WTC11 (cell line): Measurements from ENCODE around the gene MALAT1. TPM values are rescaled to one million over a fixed set of nuclear protein-coding genes. Genes with fewer than 3 reads are reported as not detected.

ENCODE experiments used
- ATAC-seq: fragments of 200-7000 bp; cut with Tn5 transposase; 2 replicates; pipeline ENCODE4 v1.10.0; 2021; ENCODE audit warnings: mild to moderate bottlenecking, moderate library complexity
- CTCF ChIA-PET: fragments of 300-600 bp; sonication (Branson Sonifier 250); formaldehyde crosslinking; loops from one replicate; lab custom pipeline; 2021; ENCODE audit warnings: antibody characterized with exemption; lab: Charles Lee
- POLR2A ChIA-PET: fragments of 350-600 bp; sonication (Branson Sonifier 250); formaldehyde crosslinking; loops from one replicate; lab custom pipeline; 2021; ENCODE audit warnings: antibody characterized with exemption; lab: Charles Lee
- DNase-seq: peaks from one replicate; pipeline ENCODE4 v3.0.0; 2021; ENCODE audit warnings: low spot score
- H3K27ac Mint-ChIP-seq: 2 replicates; pipeline ENCODE4 v1.8.0; 2021; ENCODE audit warnings: mixed read lengths
- H3K27me3 Mint-ChIP-seq: 2 replicates; pipeline ENCODE4 v1.8.0; 2021; ENCODE audit warnings: low read depth, mild to moderate bottlenecking, moderate library complexity, mixed read lengths
- H3K36me3 Mint-ChIP-seq: 2 replicates; pipeline ENCODE4 v1.8.0; 2021; ENCODE audit warnings: mixed read lengths
- H3K4me1 Mint-ChIP-seq: 2 replicates; pipeline ENCODE4 v1.8.0; 2022; ENCODE audit warnings: mixed read lengths
- H3K4me3 Mint-ChIP-seq: 2 replicates; pipeline ENCODE4 v1.8.0; 2021; ENCODE audit warnings: mild to moderate bottlenecking, moderate library complexity, mixed read lengths
- H3K9me3 Mint-ChIP-seq: 2 replicates; pipeline ENCODE4 v1.8.0; 2021; ENCODE audit warnings: mixed read lengths
- ARID4B ChIP-seq: sonication (generic); formaldehyde crosslinking; IDR thresholded peaks from 2 replicates; pipeline ENCODE4 v1.8.0; 2023; ENCODE audit warnings: missing genetic modification reagents, mild to moderate bottlenecking, borderline replicate concordance
- ESRRA ChIP-seq: sonication (generic); formaldehyde crosslinking; IDR thresholded peaks from 2 replicates; pipeline ENCODE4 v1.8.1; 2022; ENCODE audit warnings: mild to moderate bottlenecking, missing genetic modification reagents, borderline replicate concordance
- GRHL2 ChIP-seq: fragments of 250-450 bp; sonication (Bioruptor Pico); IDR thresholded peaks from 2 replicates; pipeline ENCODE4 v1.8.0; 2022; ENCODE audit warnings: mild to moderate bottlenecking, moderate library complexity; ENCODE audit not compliant: insufficient replicate concordance, severe bottlenecking
- IRF1 ChIP-seq: sonication (generic); formaldehyde crosslinking; IDR thresholded peaks from 2 replicates; pipeline ENCODE4 v1.8.0; 2023; ENCODE audit warnings: missing genetic modification reagents
- IRF2 ChIP-seq: sonication (generic); formaldehyde crosslinking; IDR thresholded peaks from 2 replicates; pipeline ENCODE4 v1.8.0; 2022; ENCODE audit warnings: low read depth, missing genetic modification reagents, borderline replicate concordance
- JUN ChIP-seq: sonication (generic); formaldehyde crosslinking; IDR thresholded peaks from 2 replicates; pipeline ENCODE4 v1.8.0; 2023; ENCODE audit warnings: mild to moderate bottlenecking, missing genetic modification reagents
- MYBL2 ChIP-seq: sonication (generic); formaldehyde crosslinking; IDR thresholded peaks from 2 replicates; pipeline ENCODE4 v1.8.1; 2023; ENCODE audit warnings: mild to moderate bottlenecking, moderate library complexity, missing genetic modification reagents
- NFE2L1 ChIP-seq: sonication (generic); formaldehyde crosslinking; IDR thresholded peaks from 2 replicates; pipeline ENCODE4 v1.8.1; 2023; ENCODE audit warnings: missing genetic modification reagents
- NR2C2 ChIP-seq: sonication (generic); formaldehyde crosslinking; IDR thresholded peaks from 2 replicates; pipeline ENCODE4 v1.8.0; 2022; ENCODE audit warnings: mild to moderate bottlenecking, missing genetic modification reagents
- OVOL2 ChIP-seq: fragments of 250-450 bp; sonication (Bioruptor Pico); IDR thresholded peaks from 2 replicates; pipeline ENCODE4 v1.9.0; 2021; ENCODE audit warnings: mild to moderate bottlenecking, borderline replicate concordance
- SP1 ChIP-seq: sonication (generic); formaldehyde crosslinking; conservative IDR thresholded peaks from 2 replicates; pipeline ENCODE4 v1.8.1; 2022; ENCODE audit warnings: missing genetic modification reagents
- TCF7 ChIP-seq: sonication (generic); formaldehyde crosslinking; IDR thresholded peaks from 2 replicates; pipeline ENCODE4 v1.8.0; 2022; ENCODE audit warnings: mild to moderate bottlenecking, low read depth, missing genetic modification reagents, moderate library complexity
- TEAD1 ChIP-seq: sonication (generic); formaldehyde crosslinking; IDR thresholded peaks from 2 replicates; pipeline ENCODE4 v1.8.0; 2022; ENCODE audit warnings: mild to moderate bottlenecking, missing genetic modification reagents
- TEAD4 ChIP-seq: sonication (generic); formaldehyde crosslinking; IDR thresholded peaks from 2 replicates; pipeline ENCODE4 v1.8.0; 2022; ENCODE audit warnings: mild to moderate bottlenecking, missing genetic modification reagents
- ZNF281 ChIP-seq: sonication (generic); formaldehyde crosslinking; IDR thresholded peaks from 2 replicates; pipeline ENCODE4 v1.8.0; 2023; ENCODE audit warnings: mild to moderate bottlenecking, missing genetic modification reagents
- ZNF317 ChIP-seq: sonication (generic); formaldehyde crosslinking; IDR thresholded peaks from 2 replicates; pipeline ENCODE4 v1.8.1; 2023; ENCODE audit warnings: low read depth, mild to moderate bottlenecking, moderate library complexity, missing genetic modification reagents, borderline replicate concordance
- ZNF671 ChIP-seq: fragments of 250-450 bp; sonication (Bioruptor Pico); IDR thresholded peaks from 2 replicates; pipeline ENCODE4 v1.8.0; 2021; ENCODE audit warnings: mild to moderate bottlenecking
- total RNA-seq: library from RNA; stranded (reverse); gene quantifications from 3 replicates; pipeline ENCODE4 v1.2.3, GENCODE V29; 2021
- TF ChIP-seq, protein P1 (sequence below): fragments of 250-450 bp; sonication (Bioruptor Pico); IDR thresholded peaks from 2 replicates; pipeline ENCODE4 v1.9.0; 2021; ENCODE audit warnings: moderate library complexity, mild to moderate bottlenecking, inconsistent platforms, borderline replicate concordance
- TF ChIP-seq, protein P2 (sequence below): sonication (generic); formaldehyde crosslinking; IDR thresholded peaks from 2 replicates; pipeline ENCODE4 v1.8.0; 2022; ENCODE audit warnings: mild to moderate bottlenecking, missing genetic modification reagents
- TF ChIP-seq, protein P3 (sequence below): sonication (generic); formaldehyde crosslinking; IDR thresholded peaks from 2 replicates; pipeline ENCODE4 v1.8.1; 2022; ENCODE audit warnings: mild to moderate bottlenecking, missing genetic modification reagents, moderate library complexity, borderline replicate concordance

The MALAT1 gene
- total RNA-seq, 1 experiment from 2014 or later = 1,830 TPM

- ATAC-seq = no peak
Measured at GRCh38 chr11:65476632-65477148, 22.2 kb upstream of the MALAT1 start.

GRCh38 chr11:65477149-65477965, 21.5 kb upstream of the MALAT1 start:
- no peaks in the 10 kb centered on the region for H3K36me3 Mint-ChIP-seq
- peaks cover 34% of the 10 kb centered on the region for H3K4me1 Mint-ChIP-seq
- ChIA-PET POLR2A (interaction anchor here (1.2 to 5.6 kb wide), 7 partner anchors 9 to 64 kb away, joined by 3 to 248 read pairs (median 37); partner anchors contain the start of genes MALAT1 and NEAT1), CTCF (interaction anchor here (0.8 to 6.5 kb wide), 19 partner anchors 8 to 162 kb away, joined by 3 to 129 read pairs (median 4); partner anchors contain the start of genes CDC42EP2 and FAM89B)
- H3K4me3 Mint-ChIP-seq = peak overlapping the region; percentile 79
- no peaks in the 10 kb centered on the region for H3K9me3 Mint-ChIP-seq
- DNase-seq (peak; percentile 87), ATAC-seq (peak; percentile 80)
- no peaks in the 10 kb centered on the region; the same call in 1 of the 2 replicates for H3K27me3 Mint-ChIP-seq
- H3K27ac Mint-ChIP-seq = peak overlapping the region; percentile 99
- TF ChIP-seq MYBL2 (CRISPR knock-in tag) (no peak), ZNF281 (no peak), ESRRA (CRISPR knock-in tag) (no peak), GRHL2 (CRISPR knock-in tag) (no peak), OVOL2 (CRISPR knock-in tag) (no peak), ZNF317 (CRISPR knock-in tag) (no peak)
- TF ChIP-seq, protein P1, sequence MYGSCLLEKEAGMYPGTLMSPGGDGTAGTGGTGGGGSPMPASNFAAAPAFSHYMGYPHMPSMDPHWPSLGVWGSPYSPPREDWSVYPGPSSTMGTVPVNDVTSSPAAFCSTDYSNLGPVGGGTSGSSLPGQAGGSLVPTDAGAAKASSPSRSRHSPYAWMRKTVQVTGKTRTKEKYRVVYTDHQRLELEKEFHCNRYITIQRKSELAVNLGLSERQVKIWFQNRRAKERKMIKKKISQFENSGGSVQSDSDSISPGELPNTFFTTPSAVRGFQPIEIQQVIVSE (CRISPR knock-in tag) = no peak

More at GRCh38 chr11:65476632-65477148, 22.2 kb upstream of the MALAT1 start:
- H3K27ac Mint-ChIP-seq = peak overlapping the region; percentile 94
- peaks cover 32% of the 10 kb centered on the region for H3K4me1 Mint-ChIP-seq
- CTCF ChIA-PET = interaction anchor here (0.6 to 6.5 kb wide), 11 partner anchors 14 to 121 kb away, joined by 3 to 129 read pairs (median 4); partner anchors contain the start of gene FAM89B
- peak overlapping the region; percentile 79 for H3K4me3 Mint-ChIP-seq
- POLR2A ChIA-PET = interaction anchor here (4.3 to 5.6 kb wide), 4 partner anchors 14 to 59 kb away, joined by 37 to 248 read pairs (median 96); partner anchors contain the start of gene MALAT1
- H3K9me3 Mint-ChIP-seq = no peaks in the 10 kb centered on the region
- no peak for DNase-seq
- no peaks in the 10 kb centered on the region for H3K36me3 Mint-ChIP-seq
- H3K27me3 Mint-ChIP-seq = no peaks in the 10 kb centered on the region; the same call in 1 of the 2 replicates
- TF ChIP-seq IRF2 (CRISPR knock-in tag) = no peak
- TF ChIP-seq, protein P2, sequence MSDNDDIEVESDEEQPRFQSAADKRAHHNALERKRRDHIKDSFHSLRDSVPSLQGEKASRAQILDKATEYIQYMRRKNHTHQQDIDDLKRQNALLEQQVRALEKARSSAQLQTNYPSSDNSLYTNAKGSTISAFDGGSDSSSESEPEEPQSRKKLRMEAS (CRISPR knock-in tag) = no peak
- no peak for TF ChIP-seq NR2C2 (CRISPR knock-in tag)
- no peak for TF ChIP-seq IRF1 (CRISPR knock-in tag)
- no peak for TF ChIP-seq SP1 (CRISPR knock-in tag)
- no peak for TF ChIP-seq JUN (CRISPR knock-in tag)
- no peak for TF ChIP-seq NFE2L1 (CRISPR knock-in tag)
- no peak for TF ChIP-seq TCF7
- TF ChIP-seq, protein P3, sequence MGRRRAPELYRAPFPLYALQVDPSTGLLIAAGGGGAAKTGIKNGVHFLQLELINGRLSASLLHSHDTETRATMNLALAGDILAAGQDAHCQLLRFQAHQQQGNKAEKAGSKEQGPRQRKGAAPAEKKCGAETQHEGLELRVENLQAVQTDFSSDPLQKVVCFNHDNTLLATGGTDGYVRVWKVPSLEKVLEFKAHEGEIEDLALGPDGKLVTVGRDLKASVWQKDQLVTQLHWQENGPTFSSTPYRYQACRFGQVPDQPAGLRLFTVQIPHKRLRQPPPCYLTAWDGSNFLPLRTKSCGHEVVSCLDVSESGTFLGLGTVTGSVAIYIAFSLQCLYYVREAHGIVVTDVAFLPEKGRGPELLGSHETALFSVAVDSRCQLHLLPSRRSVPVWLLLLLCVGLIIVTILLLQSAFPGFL (CRISPR knock-in tag) = no peak
- TF ChIP-seq MYBL2 (CRISPR knock-in tag) = no peak
- no peak for TF ChIP-seq TEAD1 (CRISPR knock-in tag)
- TF ChIP-seq ZNF671 (CRISPR knock-in tag) = no peak
- no peak for TF ChIP-seq GRHL2 (CRISPR knock-in tag)
- TF ChIP-seq TEAD4 = no peak
- no peak for TF ChIP-seq ARID4B (CRISPR knock-in tag)
